ENCODE results near the gene RNF223.
"Not testable (repeated sequence)": the region's sequence is repeated elsewhere in the genome, so short reads cannot be mapped to it uniquely, and the experiment has no call there.

Gene RNF223

DNA sequence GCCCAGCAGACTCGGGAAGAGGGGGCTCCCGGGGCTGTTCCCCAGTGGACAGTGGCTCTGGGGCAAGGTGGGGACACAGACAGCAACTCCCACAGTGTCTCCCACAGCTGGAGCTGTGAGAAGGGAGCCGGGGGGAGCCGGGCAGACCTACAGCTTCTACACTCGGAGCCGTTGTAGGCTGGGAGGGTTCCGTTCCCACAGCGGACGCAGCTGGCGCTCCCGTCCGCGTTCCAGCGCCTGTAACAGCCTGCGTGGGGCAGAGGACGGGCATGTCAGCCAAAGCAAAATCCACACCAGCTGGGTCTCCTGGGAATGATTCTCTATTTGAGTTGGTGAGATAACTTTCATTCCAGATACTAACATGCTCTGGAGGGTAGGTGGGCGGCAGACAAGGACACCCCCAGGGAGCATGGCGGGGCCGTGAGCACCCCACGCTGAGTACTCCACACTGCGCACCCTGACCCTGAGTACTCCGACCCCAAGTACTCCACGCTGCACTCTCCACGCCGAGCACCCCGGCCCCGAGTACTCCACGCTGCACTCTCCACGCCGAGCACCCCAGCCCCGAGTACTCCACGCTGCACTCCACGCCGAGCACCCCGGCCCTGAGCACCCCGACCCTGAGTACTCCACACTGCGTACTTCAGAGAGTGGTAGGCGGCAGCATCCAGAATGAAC lies 13.4 kb upstream of the RNF223 start:
- no peak for DNase-seq (ENCODE audit: low read depth, low spot score)

DNA sequence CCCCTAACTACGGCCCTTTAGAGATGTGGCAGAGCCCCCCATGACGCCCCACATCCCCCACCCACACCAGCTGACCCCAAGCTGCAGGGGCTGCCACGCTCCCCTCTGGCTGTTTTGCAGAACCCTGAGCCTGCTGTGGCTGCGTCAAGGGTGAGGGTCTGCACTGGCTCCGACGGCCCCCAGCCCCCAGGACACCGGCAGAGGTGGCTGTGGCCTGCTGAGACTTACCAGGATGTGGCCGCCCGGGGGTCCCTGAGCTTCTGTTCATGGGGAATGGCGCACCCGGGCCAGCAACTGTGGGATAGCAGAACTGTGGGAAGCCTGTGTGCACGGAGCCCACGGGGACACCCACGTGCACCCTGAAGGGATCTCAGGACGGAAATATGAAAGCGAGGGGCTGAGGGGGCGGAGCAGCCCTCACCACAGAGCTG lies 12.8 kb upstream of the RNF223 start:
- DNase-seq (ENCODE audit: low read depth, low spot score) = no peak

DNA sequence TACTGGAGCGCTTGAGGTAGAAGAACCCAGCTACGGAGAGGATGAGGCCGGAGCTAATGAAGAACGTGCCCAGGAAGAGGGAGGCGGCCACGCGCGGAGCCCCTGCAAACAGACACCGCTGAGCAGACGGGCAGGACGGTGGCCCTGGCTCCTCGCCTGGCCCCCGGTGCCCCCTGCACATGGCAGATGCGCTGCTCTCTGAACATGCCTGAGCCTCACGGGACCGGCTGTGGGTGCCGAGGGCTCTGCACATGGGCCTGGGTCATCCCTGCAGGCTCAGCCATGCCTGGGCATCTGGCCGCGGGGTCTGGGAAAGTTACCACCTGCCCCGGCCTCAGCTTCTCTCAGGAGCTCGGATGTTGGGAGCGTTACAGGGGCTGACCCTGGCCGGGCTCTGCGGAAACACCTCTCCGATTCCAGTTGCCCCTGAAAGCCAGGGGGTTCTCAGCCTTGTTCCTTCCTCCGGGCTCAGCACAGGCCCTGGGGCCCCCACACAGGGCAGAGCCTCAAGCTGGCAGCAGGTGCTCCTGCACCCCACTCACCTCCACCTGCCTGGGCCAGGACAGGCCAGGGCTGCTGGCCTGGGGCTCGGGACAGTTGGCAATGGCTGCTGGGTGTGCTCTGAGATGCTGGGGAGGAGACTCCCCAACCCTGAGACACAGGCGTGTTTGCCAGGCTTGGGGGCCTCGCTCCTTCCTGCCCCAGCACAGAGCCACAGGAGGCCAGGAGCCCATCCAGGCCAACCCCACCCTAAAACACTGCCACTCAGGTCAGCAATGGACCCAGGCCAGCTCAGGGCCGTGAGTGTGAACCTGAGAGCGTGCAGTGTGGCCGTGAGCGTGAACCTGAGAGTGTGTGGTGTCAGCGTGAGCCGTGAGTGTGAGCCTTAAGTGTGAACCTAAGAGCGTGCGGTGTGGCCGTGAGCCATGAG lies 12.1 kb upstream of the RNF223 start:
- DNase-seq (ENCODE audit: low read depth, low spot score) = no peak

DNA sequence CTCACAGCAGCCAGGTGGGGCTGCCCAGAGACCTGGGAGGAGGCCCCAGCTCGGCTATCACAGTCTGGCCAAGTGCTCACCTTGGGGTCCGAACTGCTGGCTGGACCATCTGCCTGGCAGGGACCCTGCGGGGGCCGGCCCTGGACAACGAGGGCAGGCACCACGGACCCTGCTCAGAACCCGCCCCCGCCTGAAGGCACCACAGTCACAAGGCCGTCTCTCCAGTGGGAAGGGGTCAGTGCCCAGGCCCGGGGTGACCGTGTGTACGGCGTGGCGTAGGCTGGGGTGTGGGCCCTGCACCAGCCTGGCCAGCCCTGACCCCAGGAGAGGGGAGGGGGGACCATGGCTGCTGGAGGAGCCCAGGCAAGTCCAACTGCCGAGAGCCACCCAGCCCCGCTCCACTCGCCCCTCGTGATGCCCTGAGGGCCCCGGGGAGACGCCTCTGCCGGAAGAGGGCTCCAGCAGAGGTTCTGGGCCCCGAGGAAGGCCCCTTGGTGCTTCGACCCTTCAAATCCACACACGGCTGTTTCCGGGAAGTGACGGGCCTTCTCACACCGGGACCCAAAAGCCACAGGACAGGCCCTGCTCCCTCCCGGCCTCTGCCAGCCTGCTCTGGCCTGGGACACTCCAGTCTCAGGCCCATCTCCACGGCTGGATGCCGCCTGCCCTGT lies 11.2 kb upstream of the RNF223 start:
- DNase-seq (ENCODE audit: low read depth, low spot score) = no peak

DNA sequence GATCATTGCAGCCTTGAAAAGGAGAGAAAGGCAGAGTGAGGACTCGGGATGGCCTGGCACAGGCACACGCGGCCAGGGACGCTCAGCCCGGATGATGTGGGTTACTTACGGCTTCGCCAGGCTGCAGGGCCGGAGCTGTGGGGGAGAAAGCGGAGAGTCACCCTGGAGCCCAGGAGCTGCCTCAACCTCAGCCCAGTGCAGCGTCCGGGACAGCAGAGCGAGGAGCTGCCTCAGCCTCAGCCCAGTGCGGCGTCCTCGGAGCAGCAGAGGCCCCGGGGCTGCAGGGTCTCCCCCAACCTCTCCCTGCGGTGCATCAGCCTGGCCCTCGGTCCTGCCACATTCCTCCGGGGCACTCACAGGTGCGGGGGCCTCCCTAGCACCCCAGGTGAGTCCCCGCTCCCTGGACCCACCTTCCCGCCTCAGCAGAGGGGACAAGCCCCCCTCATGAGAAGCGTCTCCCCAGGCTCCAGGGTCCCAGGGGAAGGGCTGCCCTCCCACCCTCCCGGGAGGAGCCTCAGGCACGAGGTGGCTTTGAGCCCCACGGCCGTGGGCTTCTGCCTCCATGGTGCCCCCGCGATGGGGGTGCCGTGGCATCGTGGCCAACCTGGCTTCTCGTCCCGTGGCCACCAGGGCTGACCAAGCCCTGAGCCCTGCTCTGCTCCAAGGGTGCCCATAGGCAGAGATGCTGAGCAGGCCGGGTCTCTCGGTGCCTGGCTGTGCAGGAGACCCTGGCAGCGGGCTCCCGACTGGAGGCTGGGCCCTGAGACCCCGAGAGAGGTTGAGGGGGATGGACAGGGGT lies 10.5 kb upstream of the RNF223 start:
- DNase-seq (ENCODE audit: low read depth, low spot score) = no peak

DNA sequence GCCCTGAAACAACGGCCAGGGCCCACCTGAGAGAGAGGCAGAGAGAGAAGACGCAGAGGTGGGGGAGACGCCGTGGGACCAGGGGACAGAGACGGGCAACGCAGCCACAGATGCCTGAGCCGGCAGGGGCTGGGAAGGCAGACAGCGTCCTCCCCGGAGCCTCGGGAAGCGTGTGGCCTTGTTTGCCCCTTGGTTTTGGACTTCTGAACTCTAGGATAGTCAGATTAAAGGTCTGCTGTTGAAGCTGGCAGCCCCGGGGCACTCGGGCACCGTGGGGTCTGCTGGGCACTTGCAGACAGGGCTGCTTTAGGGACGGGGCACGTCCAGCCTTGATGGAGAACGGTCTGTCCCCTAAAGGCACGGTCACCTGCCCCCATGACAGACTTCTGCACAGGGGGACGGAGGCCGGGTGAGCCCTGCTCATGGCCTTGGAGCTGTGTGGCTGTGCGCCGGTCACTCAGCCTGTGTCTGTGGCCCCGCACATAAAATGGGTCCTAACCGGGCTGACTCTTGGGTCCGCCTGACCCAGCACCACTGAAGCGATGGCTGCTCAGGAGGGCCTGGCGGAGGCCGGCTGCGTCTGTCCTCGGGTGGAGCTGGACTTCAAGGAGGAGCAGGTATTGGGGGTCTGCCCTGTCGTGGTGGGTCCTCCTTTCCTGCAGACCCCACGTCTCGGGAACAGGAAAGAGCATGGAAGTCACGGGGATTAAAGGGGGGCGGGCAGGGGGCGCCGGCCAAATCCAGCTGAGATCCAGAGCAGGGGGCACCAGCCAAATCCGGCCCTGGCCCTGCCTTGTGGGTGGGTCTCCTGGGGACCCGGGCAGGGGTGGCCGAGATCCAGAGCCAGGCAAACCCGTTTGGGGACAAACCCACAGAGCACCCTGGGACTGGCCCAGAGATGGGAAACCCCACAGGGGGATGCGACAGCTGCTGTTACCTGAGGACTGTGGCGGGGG lies 9.6 kb upstream of the RNF223 start:
- DNase-seq (ENCODE audit: low read depth, low spot score) = no peak

DNA sequence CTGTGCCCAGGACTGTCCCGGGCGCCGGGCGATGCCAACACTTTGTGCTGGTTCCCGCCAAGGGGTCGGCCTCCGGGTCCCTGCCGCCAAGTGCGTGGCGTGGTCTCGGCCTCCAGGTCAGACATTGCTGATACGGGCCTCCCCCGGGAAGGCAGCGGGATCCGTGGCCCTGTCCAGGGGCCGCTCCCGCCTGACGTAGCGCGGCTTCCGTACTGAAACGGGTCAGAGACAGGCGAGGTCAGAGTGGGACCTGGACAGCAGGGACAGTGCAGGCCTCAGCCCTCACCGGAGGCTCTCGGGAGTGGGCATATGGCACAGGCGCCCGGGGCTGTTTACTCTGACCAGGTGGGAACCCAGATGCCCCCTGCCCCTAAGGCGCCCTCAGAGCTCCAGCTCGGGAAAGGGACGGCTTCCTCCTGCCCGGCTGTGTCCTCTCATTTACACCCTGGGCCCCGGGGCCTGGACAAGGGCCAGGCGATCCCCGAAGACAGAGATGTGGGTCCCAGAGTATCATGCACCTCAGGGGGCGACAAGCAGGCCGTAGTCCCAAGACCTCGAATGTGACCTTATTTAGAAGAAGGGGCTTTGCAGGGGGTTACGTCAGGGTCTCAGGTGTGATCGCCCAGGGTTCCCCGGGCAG lies 8.8 kb upstream of the RNF223 start:
- no peak for DNase-seq (ENCODE audit: low read depth, low spot score)

DNA sequence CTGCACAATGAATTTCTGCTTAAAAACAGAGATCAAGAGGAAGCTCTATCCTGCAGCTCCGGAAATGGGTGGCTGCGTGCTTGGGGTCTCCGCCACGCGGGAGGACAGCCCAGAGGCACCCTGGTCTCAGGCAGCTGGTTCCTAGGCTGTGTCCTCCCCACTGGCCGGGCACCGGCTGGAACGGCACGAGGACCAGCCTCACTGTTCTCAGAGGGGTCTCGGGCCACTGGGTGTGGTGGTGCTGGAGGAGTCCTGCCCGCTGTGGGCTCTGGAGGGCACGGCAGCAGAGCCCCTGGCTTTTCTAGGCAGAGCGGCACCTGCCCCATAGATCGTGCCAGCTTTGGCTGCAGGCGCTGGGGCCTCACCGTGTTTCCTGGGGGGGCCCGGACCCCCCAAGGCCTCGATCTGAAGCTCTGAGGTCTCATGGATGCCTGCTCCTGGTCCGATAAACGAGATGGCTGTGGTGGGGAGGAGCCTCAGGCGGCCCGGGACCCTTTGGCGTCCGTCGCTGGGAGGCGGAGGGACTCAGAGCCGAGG lies 8.2 kb upstream of the RNF223 start:
- no peak for DNase-seq (ENCODE audit: low read depth, low spot score)

DNA sequence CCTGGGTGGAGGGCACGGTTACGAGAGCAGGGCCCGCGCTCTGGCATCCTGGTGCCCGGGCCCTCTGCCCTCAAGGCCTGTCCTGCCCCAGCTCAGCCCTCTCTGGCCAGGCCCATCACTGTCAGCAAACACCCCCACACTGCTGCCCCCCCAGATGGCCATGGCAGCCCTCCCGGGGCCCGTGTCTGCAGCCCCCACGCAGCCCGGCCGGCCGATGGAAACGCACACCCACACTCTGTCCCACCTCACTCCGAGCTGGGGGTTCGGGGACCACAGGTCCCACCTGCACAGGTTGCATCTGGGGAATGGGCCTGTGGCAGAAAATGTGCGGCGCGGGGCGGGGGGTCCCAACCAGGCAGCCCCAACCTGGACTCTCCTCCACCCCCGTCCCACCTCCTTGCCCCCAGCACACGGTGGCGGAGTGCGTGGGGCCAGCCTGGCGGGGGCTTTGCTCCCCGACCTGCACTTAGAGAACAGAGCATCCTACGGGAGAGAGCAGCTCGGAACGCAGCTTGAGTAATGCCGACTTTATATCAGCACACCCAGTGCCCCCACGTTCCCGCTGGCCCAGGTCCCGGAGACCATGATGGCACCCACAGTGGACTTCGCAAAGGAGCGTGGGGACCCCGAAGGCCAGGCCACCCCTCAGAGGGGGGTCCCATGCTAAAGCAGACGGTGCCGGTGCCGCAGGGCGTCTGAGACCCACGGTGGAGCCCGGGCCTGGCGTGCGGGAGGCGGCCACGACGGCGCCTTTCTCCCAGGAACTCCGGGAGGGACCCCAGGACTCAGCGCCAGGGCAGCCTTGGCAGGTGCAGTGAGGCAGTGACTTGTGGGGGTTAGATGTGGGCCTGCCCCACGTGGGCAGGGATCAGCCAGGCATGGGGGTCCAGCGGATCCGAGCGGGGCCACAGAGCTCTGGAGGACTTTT lies 7.5 kb upstream of the RNF223 start:
- no peak for DNase-seq (ENCODE audit: low read depth, low spot score)

DNA sequence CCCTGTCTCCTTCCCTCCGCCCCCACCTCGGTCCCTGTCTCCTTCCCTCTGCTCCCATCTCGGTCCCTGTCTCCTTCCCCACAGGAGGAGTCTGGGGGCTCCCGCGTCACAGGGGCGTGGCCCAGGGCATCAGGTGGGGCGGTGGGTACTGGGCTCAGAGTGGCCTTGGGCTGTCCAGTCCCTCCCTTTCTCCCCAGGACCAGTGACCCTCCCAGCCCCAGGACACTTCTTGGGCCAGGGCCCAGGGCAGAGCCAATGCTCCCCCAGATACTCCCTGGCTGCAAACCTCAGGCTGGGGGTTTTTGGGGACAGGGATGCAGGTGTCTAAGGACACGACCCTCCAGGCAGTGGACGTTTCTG lies 6.8 kb upstream of the RNF223 start:
- no peak for DNase-seq (ENCODE audit: low read depth, low spot score)

DNA sequence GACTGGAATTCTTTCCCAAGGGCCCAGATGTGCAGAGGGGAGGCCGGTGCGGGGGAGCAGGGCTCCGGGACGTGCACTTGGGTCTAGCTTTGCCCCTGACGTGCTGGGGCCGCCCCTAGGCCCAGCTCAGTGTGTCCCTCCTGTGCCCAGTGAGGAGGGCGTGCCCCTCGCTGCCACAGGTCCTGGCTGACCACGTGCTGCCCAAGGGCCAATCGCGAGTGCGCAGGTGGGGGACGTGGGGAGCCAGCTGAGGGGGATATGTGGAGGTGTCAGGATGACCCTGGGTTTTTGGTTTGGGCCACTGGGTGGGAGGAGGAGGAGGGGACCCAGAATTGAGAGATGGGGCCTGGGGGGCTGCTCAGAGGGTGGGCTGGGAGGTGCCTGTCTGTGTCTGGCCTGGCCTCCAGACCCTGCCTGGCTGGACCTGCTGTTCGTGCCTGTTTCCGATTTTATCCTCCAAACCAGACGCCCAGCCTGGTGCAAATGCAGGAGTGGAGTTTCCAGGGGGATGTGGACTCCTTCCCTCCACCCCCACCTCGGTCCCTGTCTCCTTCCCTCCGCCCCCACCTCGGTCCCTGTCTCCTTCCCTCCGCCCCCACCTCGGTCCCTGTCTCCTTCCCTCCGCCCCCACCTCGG lies 6.1 kb upstream of the RNF223 start:
- peak; percentile 91 for DNase-seq (ENCODE audit: low read depth, low spot score)

DNA sequence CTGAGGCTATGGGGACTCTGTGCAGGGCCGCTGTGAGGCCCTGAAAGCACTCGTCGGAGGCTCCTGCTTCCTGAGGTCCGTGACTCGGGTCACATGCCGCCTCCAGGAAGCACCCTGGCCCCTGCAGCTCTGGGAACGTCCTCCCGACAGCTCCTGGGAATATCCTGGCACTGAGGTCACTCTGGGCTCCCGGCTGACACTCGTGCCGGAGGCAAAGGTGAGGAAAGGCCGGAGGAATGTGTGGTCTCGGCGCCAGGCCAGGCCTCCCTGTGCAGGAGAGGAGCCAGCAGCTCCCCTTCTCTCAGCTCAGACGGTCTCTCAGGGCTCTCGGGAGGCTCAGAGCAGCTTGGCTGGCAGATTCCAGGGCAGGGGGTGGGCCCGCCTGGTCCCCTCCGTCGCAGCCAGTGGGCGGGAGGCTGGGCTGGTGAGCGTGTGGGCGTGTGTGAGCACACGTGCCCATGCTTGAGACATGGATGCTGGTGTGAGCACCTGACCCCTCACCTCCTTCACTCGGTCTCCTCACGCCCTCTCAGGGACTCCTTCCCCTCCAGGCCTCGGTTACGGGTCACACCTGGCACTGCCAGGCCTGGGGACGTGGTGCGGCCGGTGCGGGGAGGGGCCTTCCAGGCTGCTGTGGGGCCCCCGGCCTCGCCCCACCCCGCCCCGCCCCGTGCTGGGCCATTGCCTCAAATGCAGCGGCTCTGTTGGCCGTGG lies 5.5 kb upstream of the RNF223 start:
- DNase-seq (ENCODE audit: low read depth, low spot score) = peak; percentile 96

DNA sequence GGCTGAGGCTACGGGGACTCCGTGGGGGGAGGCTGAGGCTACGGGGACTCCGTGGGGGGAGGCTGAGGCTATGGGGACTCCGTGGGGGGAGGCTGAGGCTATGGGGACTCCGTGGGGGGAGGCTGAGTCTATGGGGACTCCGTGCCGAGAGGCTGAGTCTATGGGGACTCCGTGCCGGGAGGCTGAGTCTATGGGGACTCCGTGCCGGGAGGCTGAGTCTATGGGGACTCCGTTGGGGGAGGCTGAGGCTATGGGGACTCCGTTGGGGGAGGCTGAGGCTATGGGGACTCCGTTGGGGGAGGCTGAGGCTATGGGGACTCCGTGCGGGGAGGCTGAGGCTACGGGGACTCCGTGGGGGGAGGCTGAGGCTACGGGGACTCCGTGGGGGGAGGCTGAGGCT lies 3.3 kb upstream of the RNF223 start:
- DNase-seq (ENCODE audit: low read depth, low spot score) = not testable (repeated sequence)

DNA sequence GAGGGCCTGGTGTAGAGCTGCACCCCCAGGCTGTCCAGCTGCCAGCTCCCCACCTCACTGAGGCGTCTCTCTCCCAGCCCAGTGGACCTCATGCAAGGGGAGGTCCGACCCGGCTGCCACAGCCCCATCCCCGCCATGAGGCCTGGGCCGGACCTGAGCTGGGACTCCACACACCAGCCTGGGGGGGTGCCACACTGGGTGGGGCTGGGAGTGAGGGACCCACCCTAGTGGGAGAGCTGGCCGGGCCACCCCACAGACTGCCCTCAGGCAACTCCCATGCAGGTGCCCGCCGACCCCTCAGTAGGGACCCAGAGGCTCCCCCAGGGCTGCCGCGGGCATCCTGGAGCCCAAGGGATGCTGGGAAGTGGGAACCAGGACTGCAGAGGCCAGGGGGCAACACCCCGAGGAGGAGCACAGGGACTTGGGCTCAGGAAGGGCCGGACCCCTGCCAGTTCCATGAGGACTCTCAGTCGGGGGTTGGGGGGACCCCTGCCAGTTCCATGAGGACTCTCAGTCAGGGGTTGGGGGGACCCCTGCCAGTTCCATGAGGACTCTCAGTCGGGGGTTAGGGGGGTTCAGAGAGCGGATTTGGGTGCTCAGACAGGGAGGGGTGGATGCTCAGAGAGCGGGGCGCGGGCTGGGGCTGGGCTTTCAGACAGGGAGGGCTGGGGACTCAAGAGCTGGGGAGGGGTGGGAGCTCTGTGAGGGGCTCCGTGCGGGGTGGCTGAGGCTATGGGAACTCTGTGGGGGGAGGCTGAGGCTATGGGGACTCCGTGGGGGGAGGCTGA lies 1.2 kb upstream of the RNF223 start:
- DNase-seq (ENCODE audit: low read depth, low spot score) = no peak

DNA sequence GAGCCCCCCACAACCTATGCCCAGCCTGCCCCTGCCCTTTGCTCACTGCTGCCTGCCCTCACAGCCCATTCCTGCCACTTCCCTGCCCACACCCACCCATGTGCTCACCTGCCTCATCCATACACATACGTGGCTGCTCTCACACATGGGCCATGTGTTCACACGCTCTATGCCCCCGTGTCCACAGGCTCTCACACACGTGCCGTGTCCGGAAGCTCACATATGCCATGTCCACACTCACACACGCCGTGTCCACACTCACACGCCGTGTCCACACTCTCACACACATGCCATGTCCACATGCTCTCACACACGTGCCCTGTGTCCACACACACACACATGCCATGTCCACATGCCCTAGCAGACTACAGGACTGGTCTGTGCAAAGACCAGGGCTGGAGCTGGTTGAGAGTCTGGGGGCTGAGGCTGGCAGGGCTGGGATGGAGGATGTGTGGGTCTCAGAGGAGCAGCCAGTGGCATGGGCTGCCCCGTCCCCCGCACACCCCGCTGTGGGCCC lies 583 bp upstream of the RNF223 start:
- DNase-seq (ENCODE audit: low read depth, low spot score) = no peak
